Liver (tissue), 9 donors: ENCODE data around the gene USP15. TPM values are rescaled to one million over a fixed set of nuclear protein-coding genes. Genes with fewer than 3 reads are reported as not detected.
A peak's percentile ranks its signal among the peaks of the same experiment; 100 is the strongest.

Source experiments
- DNase-seq: peaks from one replicate; pipeline ENCODE4 v3.0.0-alpha.2; 2017; ENCODE audit warnings: low spot score
- H3K27ac ChIP-seq, 2 donors: one replicate each; pipeline ENCODE4 v1.7.0; 2013; ENCODE audit warnings: inconsistent platforms in 2 of 2, low read length in 2 of 2, control low read depth in 1 of 2, low read depth in 1 of 2, mild to moderate bottlenecking in 1 of 2
- H3K27me3 ChIP-seq, 4 donors: one replicate each; pipeline versions ENCODE4 v1.6.1 to v1.7.0; 2013; ENCODE audit warnings: low read length in 3 of 4, inconsistent platforms in 1 of 4, mild to moderate bottlenecking in 1 of 4, moderate library complexity in 1 of 4; ENCODE audit not compliant: control insufficient read depth in 4 of 4, insufficient read depth in 4 of 4
- H3K36me3 ChIP-seq, 4 donors: one replicate each; pipeline versions ENCODE4 v1.6.1 to v1.7.0; 2013; ENCODE audit warnings: low read length in 3 of 4, mild to moderate bottlenecking in 3 of 4, low read depth in 1 of 4, moderate library complexity in 1 of 4; ENCODE audit not compliant: control insufficient read depth in 4 of 4, insufficient read depth in 3 of 4
- H3K4me1 ChIP-seq, 4 donors: one replicate each; pipeline versions ENCODE4 v1.6.1 to v1.7.0; 2013; ENCODE audit warnings: low read length in 3 of 4, mild to moderate bottlenecking in 3 of 4, moderate library complexity in 1 of 4; ENCODE audit not compliant: control insufficient read depth in 4 of 4, insufficient read depth in 4 of 4
- H3K4me3 ChIP-seq, 3 donors: one replicate each; pipeline versions ENCODE4 v1.6.1 to v1.7.0; 2013; ENCODE audit warnings: low read length in 3 of 3, control low read depth in 1 of 3, low read depth in 1 of 3, mild to moderate bottlenecking in 1 of 3
- H3K9ac ChIP-seq, 2 donors: one replicate each; pipeline ENCODE4 v1.7.0; 2013; ENCODE audit warnings: low read length in 2 of 2, mild to moderate bottlenecking in 2 of 2, moderate library complexity in 2 of 2, control low read depth in 1 of 2, low read depth in 1 of 2
- H3K9me3 ChIP-seq, 4 donors: one replicate each; pipeline versions ENCODE4 v1.6.1 to v1.7.0; 2013; ENCODE audit warnings: low read length in 3 of 4; ENCODE audit not compliant: control insufficient read depth in 4 of 4
- ATF3 ChIP-seq: IDR thresholded peaks from 2 replicates; pipeline ENCODE4 v1.6.1; 2016; ENCODE audit warnings: antibody characterized with exemption
- CTCF ChIP-seq: fragments of 150-350 bp; IDR thresholded peaks from 2 replicates; pipeline ENCODE4 v1.5.1; 2017; ENCODE audit warnings: improper control_type of control experiment, low read depth, low read length; ENCODE audit not compliant: missing input control
- FOXA1 ChIP-seq: IDR thresholded peaks from 2 replicates; pipeline ENCODE4 v1.6.1; 2016; ENCODE audit warnings: antibody characterized with exemption
- FOXA2 ChIP-seq: IDR thresholded peaks from 2 replicates; pipeline ENCODE4 v1.6.1; 2016; ENCODE audit warnings: antibody characterized with exemption
- GABPA ChIP-seq, 2 donors: IDR thresholded peaks in 1 of 2; conservative IDR thresholded peaks in 1 of 2; 2 replicates each; pipeline ENCODE4 v1.6.1; 2016; ENCODE audit warnings: antibody characterized with exemption in 2 of 2, mild to moderate bottlenecking in 1 of 2, moderate library complexity in 1 of 2
- HNF4A ChIP-seq, 2 donors: conservative IDR thresholded peaks; 2 replicates each; pipeline ENCODE4 v1.6.1; 2016; ENCODE audit warnings: antibody characterized with exemption in 2 of 2, mild to moderate bottlenecking in 2 of 2
- HNF4G ChIP-seq: IDR thresholded peaks from 2 replicates; pipeline ENCODE4 v1.6.1; 2016; ENCODE audit warnings: antibody characterized with exemption
- JUND ChIP-seq, 2 donors: IDR thresholded peaks; 2 replicates each; pipeline ENCODE4 v1.6.1; 2016; ENCODE audit warnings: antibody characterized with exemption in 2 of 2
- MAX ChIP-seq: IDR thresholded peaks from 2 replicates; pipeline ENCODE4 v1.6.1; 2016; ENCODE audit warnings: antibody characterized with exemption
- NR2F2 ChIP-seq: IDR thresholded peaks from 2 replicates; pipeline ENCODE4 v1.6.1; 2016; ENCODE audit warnings: antibody characterized with exemption
- RXRA ChIP-seq, 2 donors: IDR thresholded peaks; 2 replicates each; pipeline ENCODE4 v1.6.1; 2017 to 2018; ENCODE audit warnings: antibody characterized with exemption in 2 of 2, mild to moderate bottlenecking in 1 of 2
- SP1 ChIP-seq: IDR thresholded peaks from 2 replicates; pipeline ENCODE4 v1.6.1; 2018; ENCODE audit warnings: antibody characterized with exemption, mild to moderate bottlenecking
- TAF1 ChIP-seq: conservative IDR thresholded peaks from 2 replicates; pipeline ENCODE4 v1.6.1; 2016; ENCODE audit warnings: antibody characterized with exemption, mild to moderate bottlenecking
- YY1 ChIP-seq: IDR thresholded peaks from 2 replicates; pipeline ENCODE4 v1.6.1; 2016; ENCODE audit warnings: antibody characterized with exemption, mild to moderate bottlenecking
- ZBTB33 ChIP-seq: IDR thresholded peaks from 2 replicates; pipeline ENCODE4 v1.6.1; 2016; ENCODE audit warnings: antibody characterized with exemption
- WGBS: extraction: QIAGEN DNeasy Blood & Tissue Kit; methylation state at CpG from one replicate; pipeline ENCODE4 v1.1.7; 2013; 5-methylcytosine and 5-hydroxymethylcytosine counted together
- polyA plus RNA-seq, 2 donors: library from polyadenylated mRNA; stranded (reverse) in 1 of 2; unstranded in 1 of 2; fragments of 200-250 nt in 1 of 2; fragments of >200 nt in 1 of 2; fragmentation: Nextera tagmentation in 1 of 2; extraction: Ambion mirVana in 1 of 2; gene quantifications; one replicate each; pipeline versions ENCODE4 v1.2.1 to v1.2.3, GENCODE V29; 2013 to 2015
- total RNA-seq, 2 donors: library from RNA; depleted of rRNA; stranded (reverse); fragments of >200 nt; gene quantifications; one replicate each; pipeline ENCODE4 v1.2.3, GENCODE V29; 2014
- donor health status: healthy.
- donor health status: healthy.
- donor health status: healthy.
- donor health status: healthy.
- donor health status: healthy.

The USP15 gene
- total and polyA plus RNA-seq, 4 donors, result 16.6 to 188 (median 56.5) TPM

- H3K27ac ChIP-seq, result no peak overlapping the region
- TF ChIP-seq ATF3 (no peak), GABPA (IDR thresholded peaks at IDR 0.05 in 1 of 2, conservative IDR thresholded peaks at IDR 0.05 in 1 of 2) (no peak), FOXA2 (no peak), JUND (IDR thresholded peaks at IDR 0.05) (no peak), RXRA (IDR thresholded peaks at IDR 0.05) (no peak), SP1 (no peak)
- WGBS, result 66% methylated on average over 3 of the region's 3 CpGs
- no peaks in the 10 kb centered on the region for H3K27me3 ChIP-seq
- DNase-seq, result no peak
- H3K4me1 ChIP-seq, result peaks cover 8 to 45% (median 32%) of the 10 kb centered on the region in 4 donors
- H3K36me3 ChIP-seq, result no peaks in the 10 kb centered on the region
- no peaks in the 10 kb centered on the region for H3K9me3 ChIP-seq
- H3K9ac ChIP-seq, result no peak overlapping the region
- H3K4me3 ChIP-seq, result no peak overlapping the region
Measured at GRCh38 chr12:62272936-62273552, 12.8 kb downstream of the USP15 start.

- Histone ChIP-seq H3K27me3 (no peaks in the 10 kb centered on the region), H3K4me1 (peaks cover 8 to 43% (median 32%) of the 10 kb centered on the region in 4 donors)
- WGBS, result 36% methylated on average over 5 of the region's 5 CpGs
Measured at GRCh38 chr12:62273724-62274380, 13.6 kb downstream of the USP15 start.

GRCh38 chr12:62278022-62278421 lies 17.8 kb downstream of the USP15 start:
- H3K36me3 ChIP-seq, result no peaks in the 10 kb centered on the region
- H3K4me3 ChIP-seq, result no peak overlapping the region
- H3K9ac ChIP-seq, result no peak overlapping the region
- WGBS, result 95% methylated on average over 2 of the region's 2 CpGs
- no peak overlapping the region for H3K27ac ChIP-seq
- peaks cover 8 to 32% (median 14%) of the 10 kb centered on the region in 4 donors for H3K4me1 ChIP-seq
- no peak for DNase-seq
- no peaks in the 10 kb centered on the region for H3K9me3 ChIP-seq
- no peaks in the 10 kb centered on the region for H3K27me3 ChIP-seq
- no peak for TF ChIP-seq YY1
- TF ChIP-seq FOXA2, result no peak
- no peak for TF ChIP-seq JUND (IDR thresholded peaks at IDR 0.05)
- no peak for TF ChIP-seq FOXA1
- TF ChIP-seq TAF1, result no peak
- no peak for TF ChIP-seq CTCF
- TF ChIP-seq ATF3, result no peak
- TF ChIP-seq MAX, result no peak
- no peak for TF ChIP-seq NR2F2
- TF ChIP-seq GABPA (IDR thresholded peaks at IDR 0.05 in 1 of 2, conservative IDR thresholded peaks at IDR 0.05 in 1 of 2), result no peak
- no peak for TF ChIP-seq RXRA (IDR thresholded peaks at IDR 0.05)
- no peak for TF ChIP-seq HNF4A (conservative IDR thresholded peaks at IDR 0.05)
- TF ChIP-seq SP1, result no peak

More at GRCh38 chr12:62273724-62274380, 13.6 kb downstream of the USP15 start:
- no peak overlapping the region for H3K4me3 ChIP-seq
- no peak overlapping the region for H3K9ac ChIP-seq
- no peaks in the 10 kb centered on the region for H3K36me3 ChIP-seq
- H3K9me3 ChIP-seq, result no peaks in the 10 kb centered on the region
- DNase-seq, result no peak
- H3K27ac ChIP-seq, result peak overlapping the region; percentile 30 to 33
- TF ChIP-seq RXRA (IDR thresholded peaks at IDR 0.05) (peak; percentile 35 to 37), SP1 (peak; percentile 36), ZBTB33 (peak; percentile 23), ATF3 (no peak), HNF4A (conservative IDR thresholded peaks at IDR 0.05) (peak; percentile 87 to 97), TAF1 (no peak), YY1 (peak; percentile 14), HNF4G (peak; percentile 63)
